Testis (tissue), 2 donors: ENCODE data around the gene RBBP8.

Source experiments
- CTCF ChIP-seq, 3 experiments: fragments of 450-650 bp in 2 of 3; fragments of 200-600 bp in 1 of 3; sonication (generic) in 1 of 3; IDR thresholded peaks; one replicate each; pipeline ENCODE4 v1.5.1; 2016 to 2019; ENCODE audit warnings: antibody characterized with exemption in 3 of 3, mild to moderate bottlenecking in 2 of 3, moderate library complexity in 1 of 3
- POLR2A ChIP-seq: fragments of 450-650 bp; IDR thresholded peaks from one replicate; pipeline ENCODE4 v1.6.1; 2017; ENCODE audit warnings: antibody characterized with exemption, mild to moderate bottlenecking, moderate library complexity

GRCh38 chr18:22981274-22982133 lies 48.4 kb downstream of the RBBP8 start:
- TF ChIP-seq CTCF (IDR thresholded peaks at IDR 0.05) (no peak), POLR2A (no peak)
